ENCODE data around the gene MVB12A. TPM values are rescaled to one million over a fixed set of nuclear protein-coding genes. Genes with fewer than 3 reads are reported as not detected.

Gene MVB12A
- polyA plus RNA-seq, 2 donors: 64.2 to 66.8 TPM

DNA sequence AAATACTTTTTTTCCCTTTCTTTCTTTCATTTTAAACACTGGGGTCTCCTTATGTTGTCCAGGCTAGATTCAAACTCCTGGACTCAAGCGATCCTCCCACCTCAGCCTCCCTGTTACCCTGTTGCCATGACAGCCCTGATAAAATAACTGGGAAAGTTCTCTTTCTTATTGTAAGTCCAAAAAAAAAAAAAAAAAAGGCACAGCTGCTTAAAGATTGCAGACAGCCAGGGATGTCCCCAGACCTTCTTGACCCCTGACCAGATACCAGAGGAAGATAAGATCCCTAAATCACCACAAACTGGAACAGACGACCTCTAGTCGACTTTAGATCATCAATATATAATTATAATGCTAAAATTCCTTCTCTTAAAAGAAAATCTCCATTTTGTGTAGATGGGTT, 1.1 kb upstream of the MVB12A start:
- Histone ChIP-seq H3K4me1 (ENCODE audit: control insufficient read depth in 2 of 2, insufficient read depth in 2 of 2, low read length in 1 of 2) (peaks cover 0 to 2% of the 10 kb centered on the region in 2 donors), H3K9me3 (ENCODE audit: control insufficient read depth in 2 of 2, insufficient read depth in 1 of 2, low read depth in 1 of 2, low read length in 1 of 2) (no peaks in the 10 kb centered on the region), H3K36me3 (ENCODE audit: control insufficient read depth in 2 of 2, insufficient read depth in 2 of 2, low read length in 1 of 2) (peaks cover 0 to 8% of the 10 kb centered on the region in 2 donors), H3K27me3 (ENCODE audit: control insufficient read depth in 1 of 2, insufficient read depth in 2 of 2, low read length in 2 of 2) (no peaks in the 10 kb centered on the region), H3K27ac (ENCODE audit: low read depth in 2 of 2, low read length in 1 of 2) (no peak overlapping the region), H3K4me3 (ENCODE audit: low read depth in 1 of 2, low read length in 2 of 2) (no peak overlapping the region)
- 66 to 79% methylated on average over 3 of the region's 3 CpGs for WGBS, 2 donors

DNA sequence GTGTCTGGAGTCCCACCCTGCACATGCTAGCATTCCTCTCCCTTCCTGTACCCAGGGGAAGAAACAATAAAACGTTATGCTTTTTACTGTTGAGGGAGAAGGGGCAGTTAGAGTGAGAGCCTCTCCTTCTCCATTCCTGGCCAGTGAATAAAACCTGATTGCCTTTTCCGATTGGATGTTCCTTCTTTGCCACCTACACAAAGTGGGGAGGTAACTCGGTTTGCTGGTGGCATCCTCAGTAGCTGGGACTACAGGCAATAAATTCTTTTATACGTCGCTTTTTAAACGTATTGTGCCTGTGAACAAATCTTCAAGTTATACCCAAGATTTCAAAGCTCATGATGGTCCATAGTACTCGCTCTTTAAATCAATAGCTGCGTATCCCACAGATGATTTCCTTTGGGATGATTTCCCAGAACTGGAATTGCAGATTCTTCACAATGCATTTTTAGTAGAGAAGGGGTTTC, 660 bp upstream of the MVB12A start:
- Histone ChIP-seq H3K27me3 (ENCODE audit: control insufficient read depth in 1 of 2, insufficient read depth in 2 of 2, low read length in 2 of 2) (no peaks in the 10 kb centered on the region), H3K36me3 (ENCODE audit: control insufficient read depth in 2 of 2, insufficient read depth in 2 of 2, low read length in 1 of 2) (peaks cover 0 to 8% of the 10 kb centered on the region in 2 donors), H3K4me3 (ENCODE audit: low read depth in 1 of 2, low read length in 2 of 2) (peak overlapping the region; percentile 39 to 48), H3K4me1 (ENCODE audit: control insufficient read depth in 2 of 2, insufficient read depth in 2 of 2, low read length in 1 of 2) (peaks cover 0 to 2% of the 10 kb centered on the region in 2 donors), H3K9me3 (ENCODE audit: control insufficient read depth in 2 of 2, insufficient read depth in 1 of 2, low read depth in 1 of 2, low read length in 1 of 2) (no peaks in the 10 kb centered on the region), H3K27ac (ENCODE audit: low read depth in 2 of 2, low read length in 1 of 2) (peak overlapping the region; percentile 62 to 81)
- 25 to 33% methylated on average over 8 of the region's 8 CpGs for WGBS, 2 donors

DNA sequence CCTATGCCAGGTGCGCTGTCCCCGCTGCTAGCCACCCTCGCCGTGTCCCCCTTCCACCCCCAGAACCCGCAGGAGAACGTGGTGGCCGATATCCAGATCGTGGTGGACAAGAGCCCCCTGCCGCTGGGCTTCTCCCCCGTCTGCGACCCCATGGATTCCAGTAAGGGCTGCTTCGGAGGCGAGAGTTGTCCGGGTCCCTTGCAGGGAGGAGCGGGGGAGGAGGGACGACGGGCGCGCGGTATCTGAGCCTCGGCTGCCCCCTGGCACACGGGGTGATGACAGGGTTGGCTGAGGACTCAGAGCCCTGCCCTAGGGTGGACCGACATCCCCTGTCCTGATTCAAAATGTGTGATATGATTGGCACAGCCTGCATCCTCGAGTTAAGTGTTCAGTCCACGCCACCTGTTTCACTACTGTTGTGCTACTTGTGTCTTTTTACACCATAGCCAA, 653 bp downstream of the MVB12A start:
- H3K4me3 ChIP-seq (ENCODE audit: low read depth in 1 of 2, low read length in 2 of 2): peak overlapping the region; percentile 67 to 68
- WGBS, 2 donors: 3 to 6% methylated on average over 21 to 25 of the region's 25 CpGs
- peaks cover 0 to 2% of the 10 kb centered on the region in 2 donors for H3K4me1 ChIP-seq (ENCODE audit: control insufficient read depth in 2 of 2, insufficient read depth in 2 of 2, low read length in 1 of 2)
- no peaks in the 10 kb centered on the region for H3K9me3 ChIP-seq (ENCODE audit: control insufficient read depth in 2 of 2, insufficient read depth in 1 of 2, low read depth in 1 of 2, low read length in 1 of 2)
- H3K36me3 ChIP-seq (ENCODE audit: control insufficient read depth in 2 of 2, insufficient read depth in 2 of 2, low read length in 1 of 2): peaks cover 0 to 8% of the 10 kb centered on the region in 2 donors
- H3K27ac ChIP-seq (ENCODE audit: low read depth in 2 of 2, low read length in 1 of 2): peak overlapping the region; percentile 32 to 71
- no peaks in the 10 kb centered on the region for H3K27me3 ChIP-seq (ENCODE audit: control insufficient read depth in 1 of 2, insufficient read depth in 2 of 2, low read length in 2 of 2)

DNA sequence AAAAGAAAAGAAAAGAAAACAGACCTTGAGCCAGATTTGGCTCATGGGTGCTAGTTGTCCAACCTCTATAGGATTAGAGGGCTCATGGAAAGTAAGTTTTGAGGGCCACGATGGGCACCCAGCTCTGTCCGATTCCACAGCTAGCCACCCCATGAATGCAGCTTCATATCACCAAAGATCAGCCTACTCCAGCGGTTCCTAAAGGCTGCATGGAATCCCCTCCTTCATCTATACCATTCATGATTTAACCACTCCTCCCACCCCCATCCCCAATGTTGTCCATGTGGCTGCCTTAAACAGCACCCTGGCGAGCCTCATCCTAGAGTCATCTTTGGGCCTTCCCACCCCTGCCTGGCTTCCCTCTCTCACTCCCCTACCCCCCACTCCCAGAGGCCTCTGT, 2.1 kb downstream of the MVB12A start:
- peaks cover 0 to 2% of the 10 kb centered on the region in 2 donors for H3K4me1 ChIP-seq (ENCODE audit: control insufficient read depth in 2 of 2, insufficient read depth in 2 of 2, low read length in 1 of 2)
- no peaks in the 10 kb centered on the region for H3K9me3 ChIP-seq (ENCODE audit: control insufficient read depth in 2 of 2, insufficient read depth in 1 of 2, low read depth in 1 of 2, low read length in 1 of 2)
- 97 to 99% methylated on average over 4 of the region's 4 CpGs for WGBS, 2 donors

DNA sequence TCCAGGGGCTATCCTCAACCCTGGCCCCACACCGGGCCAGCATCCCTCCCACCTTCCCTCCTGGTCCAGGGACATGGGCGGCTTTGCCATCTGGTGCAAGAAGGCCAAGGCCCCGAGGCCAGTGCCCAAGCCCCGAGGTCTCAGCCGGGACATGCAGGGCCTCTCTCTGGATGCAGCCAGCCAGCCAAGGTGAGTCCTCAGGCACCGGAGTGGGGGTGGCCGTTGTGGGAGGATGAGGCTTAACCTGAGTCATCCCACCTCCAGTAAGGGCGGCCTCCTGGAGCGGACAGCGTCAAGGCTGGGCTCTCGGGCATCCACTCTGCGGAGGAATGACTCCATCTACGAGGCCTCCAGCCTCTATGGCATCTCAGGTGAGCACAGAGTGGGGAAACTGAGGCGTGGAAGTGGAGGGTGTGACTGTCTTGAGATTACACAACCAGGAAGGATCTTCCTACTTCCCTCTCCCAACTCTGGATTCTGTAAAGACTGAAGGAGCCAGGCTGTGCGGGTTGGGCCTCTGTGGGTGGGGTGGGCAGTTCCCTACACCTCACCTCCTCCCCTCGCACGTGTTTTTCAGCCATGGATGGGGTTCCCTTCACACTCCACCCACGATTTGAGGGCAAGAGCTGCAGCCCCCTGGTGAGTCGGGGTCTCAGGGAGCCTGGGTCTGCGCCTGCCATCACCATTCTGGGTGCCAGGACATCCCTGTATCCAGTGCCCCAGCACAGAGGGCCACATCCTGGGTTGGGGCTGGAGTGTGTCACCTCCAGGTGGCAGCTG, 3.8 kb downstream of the MVB12A start:
- Histone ChIP-seq H3K9me3 (ENCODE audit: control insufficient read depth in 2 of 2, insufficient read depth in 1 of 2, low read depth in 1 of 2, low read length in 1 of 2) (no peaks in the 10 kb centered on the region), H3K27ac (ENCODE audit: low read depth in 2 of 2, low read length in 1 of 2) (no peak overlapping the region), H3K4me1 (ENCODE audit: control insufficient read depth in 2 of 2, insufficient read depth in 2 of 2, low read length in 1 of 2) (peaks cover 0 to 2% of the 10 kb centered on the region in 2 donors), H3K36me3 (ENCODE audit: control insufficient read depth in 2 of 2, insufficient read depth in 2 of 2, low read length in 1 of 2) (peaks cover 0 to 8% of the 10 kb centered on the region in 2 donors), H3K27me3 (ENCODE audit: control insufficient read depth in 1 of 2, insufficient read depth in 2 of 2, low read length in 2 of 2) (no peaks in the 10 kb centered on the region), H3K4me3 (ENCODE audit: low read depth in 1 of 2, low read length in 2 of 2) (no peak overlapping the region)
- WGBS, 2 donors: 87 to 91% methylated on average over 20 of the region's 20 CpGs

More for the DNA sequence above, 2.1 kb downstream of the MVB12A start:
- Histone ChIP-seq H3K27me3 (ENCODE audit: control insufficient read depth in 1 of 2, insufficient read depth in 2 of 2, low read length in 2 of 2) (no peaks in the 10 kb centered on the region), H3K36me3 (ENCODE audit: control insufficient read depth in 2 of 2, insufficient read depth in 2 of 2, low read length in 1 of 2) (peaks cover 0 to 8% of the 10 kb centered on the region in 2 donors), H3K27ac (ENCODE audit: low read depth in 2 of 2, low read length in 1 of 2) (no peak overlapping the region), H3K4me3 (ENCODE audit: low read depth in 1 of 2, low read length in 2 of 2) (no peak overlapping the region)

DNA sequence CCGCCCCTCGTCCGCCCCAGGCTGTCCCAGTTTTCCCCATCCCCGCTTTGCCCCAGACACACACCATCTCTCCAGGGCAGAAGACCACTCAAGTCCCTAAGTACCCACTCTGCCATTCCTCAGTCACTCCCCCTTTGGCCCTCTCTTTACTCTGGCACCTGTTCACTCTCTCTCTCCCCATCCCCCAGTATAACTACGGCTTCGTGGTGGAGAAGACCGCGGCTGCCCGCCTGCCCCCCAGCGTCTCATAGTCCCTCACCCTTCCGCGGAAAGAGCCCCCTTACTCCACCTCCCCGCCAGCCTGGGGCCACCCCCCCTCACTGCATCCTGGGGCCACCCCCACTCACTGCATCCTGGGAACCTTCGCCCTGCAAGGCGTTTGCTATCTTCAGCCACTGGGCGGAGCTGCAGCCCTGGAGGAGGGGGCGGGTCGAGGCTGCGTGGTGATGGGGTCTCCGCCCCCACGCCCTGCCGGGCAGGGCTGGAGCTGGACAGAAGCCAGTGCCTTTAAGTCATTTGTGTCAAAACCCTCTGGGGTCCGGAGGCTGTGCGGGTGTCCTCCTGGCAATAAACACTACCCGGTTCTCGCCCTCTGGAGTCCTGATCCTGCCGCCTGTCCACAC, 5.0 kb downstream of the MVB12A start:
- Histone ChIP-seq H3K4me1 (ENCODE audit: control insufficient read depth in 2 of 2, insufficient read depth in 2 of 2, low read length in 1 of 2) (peaks cover 0 to 2% of the 10 kb centered on the region in 2 donors), H3K36me3 (ENCODE audit: control insufficient read depth in 2 of 2, insufficient read depth in 2 of 2, low read length in 1 of 2) (peaks cover 0 to 8% of the 10 kb centered on the region in 2 donors), H3K4me3 (ENCODE audit: low read depth in 1 of 2, low read length in 2 of 2) (no peak overlapping the region), H3K27ac (ENCODE audit: low read depth in 2 of 2, low read length in 1 of 2) (no peak overlapping the region), H3K27me3 (ENCODE audit: control insufficient read depth in 1 of 2, insufficient read depth in 2 of 2, low read length in 2 of 2) (no peaks in the 10 kb centered on the region), H3K9me3 (ENCODE audit: control insufficient read depth in 2 of 2, insufficient read depth in 1 of 2, low read depth in 1 of 2, low read length in 1 of 2) (no peaks in the 10 kb centered on the region)
- WGBS, 2 donors: 36 to 37% methylated on average over 27 of the region's 27 CpGs

DNA sequence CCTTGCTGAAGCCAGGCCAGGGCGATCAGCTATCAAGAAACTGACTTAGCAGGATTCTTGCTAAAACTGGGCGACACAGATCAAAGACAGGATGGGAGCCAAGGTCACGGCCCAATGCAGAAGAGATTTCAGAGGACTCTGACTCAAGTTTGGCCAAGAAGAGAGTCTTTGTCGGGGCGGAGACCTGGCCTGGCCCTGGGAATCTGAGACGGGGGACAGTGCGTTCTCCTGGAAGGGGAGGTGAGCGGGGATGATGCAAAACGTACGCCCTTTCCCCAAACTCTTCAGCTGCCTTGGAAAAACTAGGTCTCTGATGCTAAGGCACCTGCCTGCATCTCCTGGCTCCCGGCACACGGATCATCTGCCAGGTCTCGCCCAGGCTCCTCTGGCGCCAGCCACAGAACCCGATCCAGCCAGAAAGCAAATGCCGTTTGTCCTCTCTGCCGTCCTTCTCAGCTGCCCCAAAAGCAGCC, 9.8 kb downstream of the MVB12A start:
- Histone ChIP-seq H3K27me3 (ENCODE audit: control insufficient read depth in 1 of 2, insufficient read depth in 2 of 2, low read length in 2 of 2) (no peaks in the 10 kb centered on the region), H3K27ac (ENCODE audit: low read depth in 2 of 2, low read length in 1 of 2) (peak overlapping the region in 1 of 2 donors; percentile 28)
- WGBS, 2 donors: 34 to 39% methylated on average over 17 of the region's 17 CpGs

DNA sequence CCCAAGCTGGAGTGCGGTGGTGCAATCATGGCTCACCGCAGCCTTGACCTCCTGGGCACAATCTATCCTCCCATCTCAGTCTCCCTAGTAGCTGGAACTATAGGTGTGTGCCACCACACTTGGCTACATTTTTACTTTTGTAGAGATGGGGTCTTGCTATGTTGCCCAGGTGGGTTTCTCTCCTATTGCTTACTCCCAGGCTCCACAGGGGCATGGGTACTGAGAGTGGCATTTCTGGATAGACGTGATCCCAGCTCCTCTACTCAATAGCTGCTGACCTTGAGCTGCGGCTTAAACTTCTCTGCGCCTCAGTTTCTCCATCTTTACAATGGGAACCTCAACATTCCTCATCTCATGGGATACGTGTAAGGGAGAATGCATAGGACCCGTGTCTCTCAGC, 11.6 kb downstream of the MVB12A start:
- H3K27ac ChIP-seq (ENCODE audit: low read depth in 2 of 2, low read length in 1 of 2): no peak overlapping the region
- H3K4me1 ChIP-seq (ENCODE audit: control insufficient read depth in 2 of 2, insufficient read depth in 2 of 2, low read length in 1 of 2): no peaks in the 10 kb centered on the region
- peaks cover 0 to 5% of the 10 kb centered on the region in 2 donors for H3K9me3 ChIP-seq (ENCODE audit: control insufficient read depth in 2 of 2, insufficient read depth in 1 of 2, low read depth in 1 of 2, low read length in 1 of 2)
- no peaks in the 10 kb centered on the region for H3K36me3 ChIP-seq (ENCODE audit: control insufficient read depth in 2 of 2, insufficient read depth in 2 of 2, low read length in 1 of 2)
- 89 to 91% methylated on average over 7 of the region's 7 CpGs for WGBS, 2 donors
- no peaks in the 10 kb centered on the region for H3K27me3 ChIP-seq (ENCODE audit: control insufficient read depth in 1 of 2, insufficient read depth in 2 of 2, low read length in 2 of 2)
- no peak overlapping the region for H3K4me3 ChIP-seq (ENCODE audit: low read depth in 1 of 2, low read length in 2 of 2)

More for the DNA sequence above, 9.8 kb downstream of the MVB12A start:
- no peaks in the 10 kb centered on the region for H3K9me3 ChIP-seq (ENCODE audit: control insufficient read depth in 2 of 2, insufficient read depth in 1 of 2, low read depth in 1 of 2, low read length in 1 of 2)
- H3K4me3 ChIP-seq (ENCODE audit: low read depth in 1 of 2, low read length in 2 of 2): no peak overlapping the region
- no peaks in the 10 kb centered on the region for H3K4me1 ChIP-seq (ENCODE audit: control insufficient read depth in 2 of 2, insufficient read depth in 2 of 2, low read length in 1 of 2)
- no peaks in the 10 kb centered on the region for H3K36me3 ChIP-seq (ENCODE audit: control insufficient read depth in 2 of 2, insufficient read depth in 2 of 2, low read length in 1 of 2)

DNA sequence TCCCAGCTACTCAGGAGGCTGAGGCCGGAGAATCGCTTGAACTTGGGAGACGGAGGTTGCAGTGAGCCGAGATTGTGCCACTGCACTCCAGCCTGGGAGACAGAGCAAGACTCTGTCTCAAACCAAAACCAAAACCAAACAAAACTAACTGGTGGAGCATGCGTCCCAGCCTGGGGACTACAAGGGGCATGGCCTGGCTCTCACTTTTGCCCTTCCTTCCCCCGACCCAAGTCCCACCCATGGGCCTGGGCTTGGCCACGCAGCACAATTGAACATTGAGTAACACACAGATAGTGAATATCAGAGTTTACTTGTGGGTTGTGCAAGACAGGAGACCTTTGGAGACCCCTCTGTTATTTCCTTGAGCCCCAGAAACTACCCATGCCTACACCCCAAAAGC, 15.4 kb downstream of the MVB12A start:
- Histone ChIP-seq H3K4me3 (ENCODE audit: low read depth in 1 of 2, low read length in 2 of 2) (no peak overlapping the region), H3K9me3 (ENCODE audit: control insufficient read depth in 2 of 2, insufficient read depth in 1 of 2, low read depth in 1 of 2, low read length in 1 of 2) (peaks cover 0 to 6% of the 10 kb centered on the region in 2 donors), H3K4me1 (ENCODE audit: control insufficient read depth in 2 of 2, insufficient read depth in 2 of 2, low read length in 1 of 2) (no peaks in the 10 kb centered on the region), H3K27ac (ENCODE audit: low read depth in 2 of 2, low read length in 1 of 2) (no peak overlapping the region), H3K27me3 (ENCODE audit: control insufficient read depth in 1 of 2, insufficient read depth in 2 of 2, low read length in 2 of 2) (no peaks in the 10 kb centered on the region), H3K36me3 (ENCODE audit: control insufficient read depth in 2 of 2, insufficient read depth in 2 of 2, low read length in 1 of 2) (no peaks in the 10 kb centered on the region)
- WGBS, 2 donors: 84 to 87% methylated on average over 7 of the region's 7 CpGs
